Measurements from ENCODE around the gene C2orf68. TPM values are rescaled to one million over a fixed set of nuclear protein-coding genes. Genes with fewer than 3 reads are reported as not detected.
"Not testable (repeated sequence)": the region's sequence is repeated elsewhere in the genome, so short reads cannot be mapped to it uniquely, and the experiment has no call there.

Gene C2orf68, protein sequence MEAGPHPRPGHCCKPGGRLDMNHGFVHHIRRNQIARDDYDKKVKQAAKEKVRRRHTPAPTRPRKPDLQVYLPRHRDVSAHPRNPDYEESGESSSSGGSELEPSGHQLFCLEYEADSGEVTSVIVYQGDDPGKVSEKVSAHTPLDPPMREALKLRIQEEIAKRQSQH
- 10 to 100 TPM; 15.8 to 18.4 TPM for total RNA-seq
- long read RNA-seq, donor 1, partial matches to known transcripts, result 0 of 9 reads
- long read RNA-seq, donor 1, other reads (novel, unspliced or antisense), result 8 of 9 reads
- long read RNA-seq, donor 2, partial matches to known transcripts, result 0 of 9 reads
- long read RNA-seq, donor 2, other reads (novel, unspliced or antisense), result 5 of 9 reads

DNA sequence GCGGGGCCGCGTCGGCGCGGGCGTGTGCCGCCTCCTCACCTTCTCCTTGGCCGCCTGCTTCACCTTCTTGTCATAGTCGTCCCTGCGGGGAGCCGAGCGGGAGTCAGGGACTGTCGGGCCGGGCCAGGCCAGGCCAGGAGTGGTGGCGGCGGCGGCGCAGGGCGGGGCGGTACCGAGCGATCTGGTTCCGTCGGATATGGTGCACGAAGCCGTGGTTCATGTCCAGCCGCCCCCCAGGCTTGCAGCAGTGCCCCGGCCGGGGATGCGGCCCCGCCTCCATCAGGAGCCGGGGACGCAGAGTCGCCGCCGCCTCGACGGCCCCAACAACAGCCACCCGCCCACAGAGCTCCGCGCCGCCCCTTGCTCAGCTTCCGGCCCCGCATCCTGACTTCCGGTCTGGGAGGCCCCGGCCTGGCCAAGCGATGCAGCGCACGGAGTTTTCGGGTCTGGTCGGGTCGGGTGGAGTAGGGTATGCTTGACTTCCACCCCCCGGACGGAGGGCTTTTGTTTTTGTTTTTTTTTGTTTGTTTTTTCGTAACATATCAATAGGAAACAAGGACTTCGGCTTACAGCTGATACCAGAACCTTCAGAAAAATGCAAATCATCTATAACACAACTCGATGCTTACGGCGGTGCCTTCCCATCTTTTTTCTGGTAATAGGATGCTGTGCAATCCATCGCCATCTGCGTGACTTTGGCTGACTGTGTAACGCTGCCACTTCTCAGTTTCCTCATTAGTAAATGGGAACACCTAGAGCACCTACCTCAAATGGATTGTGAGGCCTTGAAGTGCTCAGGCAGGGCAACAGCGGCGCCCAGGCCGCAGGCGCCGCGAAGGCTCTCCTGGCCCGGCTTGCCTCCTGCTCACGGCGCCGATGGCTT, at the start of gene C2orf68:
TSS of gene C2orf68 (minus strand) at position 362 of the 883 bp plus-strand sequence. CDS start at position 280, 82 bp downstream.
- intact Hi-C loops (cut with DNase I), result no loop called here
- DNase-seq (ENCODE audit: low spot score), result peak; percentile 97

DNA sequence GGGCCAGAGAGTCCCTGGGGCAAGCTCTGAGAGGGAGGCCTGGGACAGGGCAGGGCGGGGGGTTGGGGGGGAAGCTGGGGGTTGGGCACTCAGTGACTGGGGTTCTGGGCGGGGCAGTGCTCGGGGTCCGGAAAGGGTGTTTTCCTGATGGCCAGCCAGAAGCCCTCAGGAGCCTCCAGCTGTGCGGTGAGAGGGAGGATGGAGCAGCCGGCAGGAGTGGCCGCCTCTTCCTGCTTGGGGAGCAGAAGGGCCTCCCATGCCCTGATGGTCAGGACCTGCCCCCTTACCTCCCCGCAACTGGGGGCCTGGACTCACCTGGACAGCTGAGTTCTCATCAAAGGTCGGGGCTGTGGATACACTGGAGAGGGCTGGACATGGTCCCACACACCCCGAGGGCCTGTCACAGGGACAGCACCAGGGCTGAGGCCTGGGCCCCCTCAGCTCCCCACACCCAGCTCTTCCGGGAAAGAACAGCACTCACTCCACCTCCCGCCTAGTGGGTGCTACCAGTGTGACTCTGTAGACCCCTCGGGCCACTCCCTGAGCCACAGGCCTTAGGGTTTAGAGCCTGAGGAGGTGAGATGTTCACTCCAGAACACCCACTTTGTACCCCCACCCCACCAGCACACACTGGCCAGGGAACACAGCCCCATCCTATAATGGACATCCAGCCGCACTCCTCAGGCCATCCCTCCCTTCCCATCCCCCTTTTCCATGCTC, 49.4 kb upstream of the C2orf68 start:
- no peak for DNase-seq (ENCODE audit: low spot score)
- intact Hi-C loops (cut with DNase I), result no loop called here

DNA sequence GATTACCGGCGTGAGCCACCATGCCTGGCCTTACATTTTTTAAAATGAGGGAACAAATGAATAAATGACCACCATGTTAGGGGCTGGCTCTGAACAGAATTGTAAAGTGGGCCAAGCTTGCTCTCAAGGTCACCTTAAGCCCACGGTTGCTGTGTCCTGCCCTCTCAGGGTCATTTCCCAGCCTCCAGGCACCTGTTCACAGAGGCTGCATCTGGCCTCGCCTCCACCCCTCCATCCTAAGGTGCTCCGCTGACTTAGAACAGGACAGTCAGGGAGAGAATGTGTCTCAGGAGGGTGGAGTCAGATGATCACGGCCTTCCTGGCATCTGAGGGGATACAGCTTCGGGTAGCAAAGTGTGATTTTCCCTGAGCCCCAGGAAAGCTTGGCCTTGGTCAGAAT, 48.9 kb upstream of the C2orf68 start:
- no peak for DNase-seq (ENCODE audit: low spot score)
- intact Hi-C loops (cut with DNase I), result no loop called here

DNA sequence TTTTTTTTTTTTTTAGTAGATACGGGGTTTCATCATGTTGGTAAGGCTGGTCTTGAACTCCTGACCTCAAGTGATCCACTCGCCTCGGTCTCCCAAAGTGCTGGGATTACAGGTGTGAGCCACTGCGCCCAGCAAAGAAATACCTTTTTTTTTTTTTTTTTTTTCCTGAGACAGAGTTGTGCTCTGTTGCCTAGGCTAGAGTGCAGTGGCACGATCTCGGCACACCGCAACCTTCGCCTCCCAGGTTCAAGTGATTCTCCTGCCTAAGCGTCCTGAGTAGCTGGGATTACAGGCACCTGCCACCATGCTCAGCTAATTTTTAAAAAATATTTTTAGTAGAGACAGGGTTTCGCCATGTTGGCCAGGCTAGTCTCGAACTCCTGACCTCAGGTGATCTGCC, 48.4 kb upstream of the C2orf68 start:
- DNase-seq (ENCODE audit: low spot score); intact Hi-C loops (cut with DNase I): not testable (repeated sequence)

DNA sequence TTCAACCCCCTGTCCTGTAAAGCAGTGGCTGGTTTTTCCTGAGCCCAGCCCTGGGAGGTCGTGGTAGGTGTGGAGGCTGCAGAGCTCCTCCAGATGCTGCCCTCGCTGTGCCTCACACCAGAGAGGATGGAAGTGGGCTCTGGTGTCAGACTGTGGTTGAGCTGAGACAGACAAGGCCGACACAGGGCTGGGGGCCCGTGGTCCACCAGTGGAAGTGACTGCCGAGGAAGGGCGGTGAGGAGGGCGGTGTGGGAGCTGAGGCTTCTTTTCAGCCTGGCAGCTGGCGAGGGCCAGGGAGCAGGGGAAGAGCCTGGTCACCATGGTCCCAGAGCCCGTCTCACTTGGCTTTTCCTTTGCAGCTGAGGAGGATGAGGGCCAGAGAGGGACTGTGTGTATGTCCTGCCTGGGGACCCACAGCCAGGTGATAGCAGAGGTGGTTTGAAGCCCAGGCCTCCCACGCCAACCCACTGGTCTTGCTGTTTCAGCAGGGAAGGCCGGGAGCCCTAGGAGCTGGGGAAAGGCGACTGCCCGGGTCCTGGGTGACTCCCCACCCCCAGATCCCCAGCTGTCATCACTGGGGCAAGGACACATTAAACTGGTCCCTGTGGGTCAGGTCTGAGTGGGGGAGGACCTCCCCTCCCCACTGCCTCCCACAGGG, 47.6 kb upstream of the C2orf68 start:
- intact Hi-C loops (cut with DNase I), result no loop called here
- DNase-seq (ENCODE audit: low spot score), result no peak

DNA sequence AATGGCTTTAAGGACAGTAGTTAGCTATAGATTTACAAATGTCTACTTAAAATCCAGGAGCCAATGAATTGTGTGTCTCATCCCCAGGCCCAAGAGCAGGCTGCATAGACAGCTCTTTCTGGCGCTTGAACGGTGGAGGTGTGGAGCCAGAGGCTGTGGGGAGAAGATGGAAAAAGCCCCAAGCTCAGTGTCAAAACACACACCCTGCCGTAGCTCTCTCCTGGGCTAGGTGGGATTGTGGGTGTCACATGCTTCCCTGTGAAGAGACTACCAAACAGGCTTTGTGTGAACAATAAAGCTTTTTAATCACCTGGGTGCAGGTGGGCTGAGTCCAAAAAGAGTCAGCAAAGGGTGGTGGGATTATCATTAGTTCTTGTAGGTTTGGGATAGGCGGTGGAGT, 45.5 kb upstream of the C2orf68 start:
- intact Hi-C loops (cut with DNase I); DNase-seq (ENCODE audit: low spot score): not testable (repeated sequence)

DNA sequence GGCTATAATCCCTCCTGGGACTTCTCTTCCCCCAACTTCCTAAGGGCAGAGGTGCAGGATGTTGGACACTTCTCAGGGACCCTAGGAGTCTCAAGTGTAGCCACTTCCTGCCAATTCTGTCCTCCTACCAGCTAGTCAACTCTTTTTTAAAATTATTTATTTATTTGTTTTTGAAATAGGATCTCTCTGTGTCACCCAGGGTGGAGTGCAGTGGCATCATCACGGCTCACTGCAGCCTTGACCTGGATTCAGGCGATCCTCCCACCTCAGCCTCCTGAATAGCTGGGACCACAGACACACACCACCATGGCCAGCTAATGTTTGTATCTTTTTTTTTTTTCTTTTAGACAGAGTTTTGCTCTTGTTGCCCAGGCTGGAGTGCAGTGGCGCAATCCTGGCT, 44.6 kb upstream of the C2orf68 start:
- no peak for DNase-seq (ENCODE audit: low spot score)
- intact Hi-C loops (cut with DNase I), result no loop called here

DNA sequence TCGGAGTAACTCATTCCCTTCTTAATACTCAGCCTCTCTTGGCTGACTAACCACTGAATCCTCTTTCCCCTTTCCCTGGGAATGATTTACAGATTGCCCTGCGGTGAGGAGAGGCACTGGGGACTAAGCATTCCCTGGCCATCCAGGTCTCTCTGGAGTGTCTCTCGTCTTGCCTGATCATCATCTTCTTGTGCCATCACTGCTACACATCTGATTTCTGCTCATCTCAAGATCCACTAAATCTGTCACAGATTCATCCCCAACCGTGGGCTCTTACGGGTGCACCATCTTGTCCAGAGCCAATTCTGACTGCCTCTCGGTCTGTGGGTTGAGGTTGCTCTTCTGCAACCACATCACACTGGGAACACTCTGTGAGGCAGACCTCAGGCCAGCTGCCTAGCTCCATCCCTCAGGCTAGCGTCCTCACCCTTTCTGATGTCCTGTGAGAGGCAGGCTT, 44.1 kb upstream of the C2orf68 start:
- DNase-seq (ENCODE audit: low spot score), result no peak
- intact Hi-C loops (cut with DNase I), result no loop called here

DNA sequence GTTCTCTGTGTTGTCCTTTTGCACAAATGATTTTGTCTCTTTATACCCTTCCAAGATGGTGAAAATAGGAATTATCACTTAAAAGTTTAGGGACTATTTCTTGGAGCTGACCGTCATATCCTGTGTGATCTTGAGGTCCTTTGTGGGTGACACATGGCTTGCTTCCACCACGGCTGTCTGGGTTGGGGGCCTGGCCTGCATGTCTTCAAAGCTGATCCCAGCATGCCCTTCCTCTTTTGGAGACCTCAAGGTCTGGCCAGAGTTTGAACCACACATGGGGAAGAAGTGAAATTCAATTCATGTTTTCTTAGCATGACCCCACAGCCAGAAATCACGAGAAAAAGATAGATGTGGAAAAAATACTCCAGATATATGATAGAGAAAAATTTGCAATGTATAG, 42.1 kb upstream of the C2orf68 start:
- DNase-seq (ENCODE audit: low spot score), result no peak
- intact Hi-C loops (cut with DNase I), result no loop called here

DNA sequence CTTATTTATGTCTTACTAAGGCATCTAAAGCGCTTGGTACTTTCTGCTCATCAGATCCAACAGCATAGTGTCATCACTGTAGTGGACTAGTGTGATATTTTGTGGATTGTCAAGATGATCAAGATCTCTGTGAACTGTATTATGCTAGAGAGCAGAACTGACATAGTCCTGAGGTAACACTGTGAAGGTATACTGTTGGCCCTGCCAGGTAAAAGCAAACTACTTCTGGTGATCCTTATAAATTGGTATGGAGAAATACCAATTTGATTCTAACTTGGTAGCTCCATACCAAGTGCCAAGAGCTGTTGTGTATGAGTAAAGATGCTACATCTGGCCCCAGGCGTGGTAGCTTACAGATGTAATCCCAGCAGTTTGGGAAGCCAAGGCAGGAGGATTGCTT, 40.2 kb upstream of the C2orf68 start:
- no peak for DNase-seq (ENCODE audit: low spot score)
- intact Hi-C loops (cut with DNase I), result no loop called here

DNA sequence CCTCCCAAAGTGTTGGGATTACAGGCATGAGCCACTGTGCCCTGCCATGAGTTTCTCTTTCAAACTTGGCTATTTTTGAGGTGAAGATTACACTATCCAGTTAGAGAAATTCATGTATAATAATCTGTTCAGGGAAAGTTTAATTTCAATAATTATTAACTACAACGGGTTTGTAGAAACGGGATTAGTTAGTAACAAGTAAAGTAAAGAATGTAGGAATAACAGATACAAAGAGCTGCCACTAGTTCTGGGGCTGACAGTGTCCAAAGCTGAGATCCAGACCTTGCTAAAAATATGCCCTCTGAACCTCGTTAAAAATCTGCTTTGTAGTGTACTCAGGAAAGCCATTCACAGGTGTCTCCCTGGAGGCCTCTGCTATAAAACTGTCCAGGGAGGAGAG, 39.2 kb upstream of the C2orf68 start:
- intact Hi-C loops (cut with DNase I), result no loop called here
- DNase-seq (ENCODE audit: low spot score), result no peak

DNA sequence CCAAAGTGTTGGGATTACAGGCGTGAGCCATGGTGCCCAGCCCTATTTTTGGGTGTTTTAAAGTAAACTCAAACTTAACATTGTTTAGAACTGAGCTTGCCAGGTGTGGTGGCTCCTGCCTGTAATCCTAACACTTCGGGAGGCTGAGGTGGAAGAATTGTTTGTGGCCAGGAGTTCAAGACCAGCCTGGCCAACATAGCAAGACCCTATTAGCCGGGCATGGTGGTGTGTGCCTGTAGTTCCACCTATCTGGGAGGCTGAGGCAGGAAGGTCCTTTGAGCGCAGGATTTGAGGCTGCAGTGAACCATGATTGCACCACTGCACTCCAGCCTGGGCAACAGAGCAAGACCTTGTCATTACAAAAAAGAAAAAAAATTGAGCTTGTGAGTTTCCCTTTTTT, 38.6 kb upstream of the C2orf68 start:
- DNase-seq (ENCODE audit: low spot score), result peak; percentile 48
- intact Hi-C loops (cut with DNase I), result no loop called here

DNA sequence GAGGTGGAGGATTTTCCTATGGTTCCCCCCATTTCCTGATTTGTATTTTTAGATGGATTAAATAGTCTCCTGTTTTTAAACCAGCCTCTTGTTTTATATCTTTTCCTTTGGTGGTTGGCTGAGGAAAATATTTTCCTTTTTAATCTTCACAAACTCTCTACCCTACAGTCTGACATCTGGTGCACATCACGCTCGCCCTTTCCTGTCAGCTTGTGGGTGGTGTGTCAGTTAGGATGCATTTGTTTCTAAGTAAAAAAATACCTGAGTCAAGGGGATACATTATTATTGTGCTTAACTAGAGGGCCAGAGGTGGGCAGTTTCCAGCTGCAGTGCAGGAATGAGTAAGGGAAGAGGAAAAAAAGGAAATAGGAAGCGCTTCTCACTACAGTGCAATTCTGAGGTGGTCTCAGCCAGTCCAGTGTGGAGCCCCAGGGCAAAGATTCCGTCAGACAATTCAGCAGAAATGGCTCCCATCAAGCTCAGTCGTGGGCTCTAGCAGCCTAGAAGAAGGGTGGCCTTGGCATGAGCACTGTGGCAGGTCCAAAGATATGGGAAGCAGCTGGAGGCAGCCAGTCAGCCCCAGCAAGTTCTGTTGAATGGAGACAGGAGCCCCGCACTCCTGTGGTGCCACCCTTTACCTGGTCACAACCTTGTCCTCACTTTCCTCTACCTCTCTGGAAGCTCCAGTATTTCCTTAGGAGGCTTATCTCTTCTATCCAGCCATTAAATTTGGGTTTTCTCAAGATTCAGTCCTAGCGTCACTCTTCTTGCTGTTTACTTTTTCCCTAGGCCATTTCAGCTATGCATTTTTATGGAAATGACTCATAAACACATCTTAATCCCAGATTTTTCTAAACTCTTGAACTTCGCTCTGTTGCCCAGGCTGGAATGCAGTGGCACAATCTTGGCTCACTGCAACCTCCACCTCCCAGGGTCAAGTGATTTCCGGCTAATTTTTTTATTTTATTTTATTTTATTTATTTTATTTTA, 37.6 kb upstream of the C2orf68 start:
- intact Hi-C loops (cut with DNase I), result no loop called here
- no peak for DNase-seq (ENCODE audit: low spot score)

DNA sequence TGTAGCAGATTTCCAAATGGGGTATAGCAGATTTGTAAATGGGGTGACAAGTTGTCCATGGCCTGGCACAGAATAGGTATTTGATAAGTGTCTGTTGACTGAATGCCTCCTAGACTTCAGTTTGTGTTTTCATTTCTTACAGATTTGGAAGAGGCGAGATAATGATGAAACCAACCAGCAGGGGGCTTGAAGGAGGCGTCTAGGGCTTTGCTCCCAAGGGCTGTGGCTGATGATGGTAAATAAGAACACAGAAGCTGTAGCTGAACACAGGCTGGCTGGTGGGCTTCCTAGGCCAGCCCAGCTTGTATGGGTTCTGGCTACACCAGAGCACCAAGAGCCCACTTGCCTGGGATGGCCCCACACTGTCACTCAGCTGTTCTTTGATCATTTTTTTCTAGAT, 36.8 kb upstream of the C2orf68 start:
- intact Hi-C loops (cut with DNase I), result no loop called here
- DNase-seq (ENCODE audit: low spot score), result no peak

DNA sequence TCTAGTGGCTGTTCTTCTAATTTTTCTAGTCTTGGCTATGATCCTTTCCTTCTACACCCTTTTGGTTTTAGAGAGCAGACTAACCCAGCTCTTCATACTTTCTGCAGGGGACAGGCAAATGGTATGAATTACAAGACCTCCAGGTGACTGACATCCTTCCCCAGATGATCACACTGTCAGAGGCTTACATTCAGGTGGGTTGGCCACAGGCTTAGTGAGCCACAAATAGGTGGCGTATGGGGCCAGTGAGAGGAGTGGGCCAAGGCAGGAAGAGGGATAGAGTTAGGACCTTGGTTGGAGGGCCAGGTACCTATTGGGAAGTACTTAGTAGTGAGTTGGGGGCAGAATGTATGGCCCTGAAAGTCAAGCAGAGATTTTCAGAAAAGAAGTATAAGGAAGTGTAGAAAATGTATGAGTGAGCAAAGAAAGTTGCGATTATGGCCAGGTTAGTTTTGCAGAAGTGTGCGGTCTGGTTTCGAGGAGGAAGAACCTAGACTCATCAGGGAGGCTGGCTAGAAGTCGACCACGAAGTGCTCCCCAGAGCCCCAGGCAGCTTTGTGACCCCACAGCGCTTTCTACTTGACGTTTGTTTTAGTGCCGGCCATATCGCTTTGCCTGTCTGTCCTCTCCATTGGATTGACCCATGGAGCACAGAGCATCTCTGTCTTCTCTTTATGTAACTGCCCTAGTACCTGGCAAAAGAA, 36.1 kb upstream of the C2orf68 start:
- no peak for DNase-seq (ENCODE audit: low spot score)
- intact Hi-C loops (cut with DNase I), result no loop called here

DNA sequence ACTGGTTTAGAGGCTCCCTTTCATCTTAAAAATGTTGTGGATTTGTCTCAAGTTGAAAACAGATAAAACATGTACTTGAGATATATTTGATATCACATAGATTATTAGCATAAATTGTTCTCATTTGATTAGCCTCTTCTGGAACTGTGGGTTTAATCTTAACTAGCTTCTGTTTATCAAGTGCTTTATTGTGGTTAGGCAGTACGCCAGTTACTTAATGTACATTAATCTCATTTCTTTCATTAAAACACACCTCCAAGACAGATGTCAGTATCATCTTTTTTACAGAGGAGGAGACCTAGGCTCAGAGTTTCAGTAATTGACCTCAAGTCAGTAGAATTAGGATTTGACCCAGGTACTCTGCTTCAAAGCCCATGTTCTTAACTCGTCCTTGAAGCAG, 34.3 kb upstream of the C2orf68 start:
- intact Hi-C loops (cut with DNase I), result no loop called here

DNA sequence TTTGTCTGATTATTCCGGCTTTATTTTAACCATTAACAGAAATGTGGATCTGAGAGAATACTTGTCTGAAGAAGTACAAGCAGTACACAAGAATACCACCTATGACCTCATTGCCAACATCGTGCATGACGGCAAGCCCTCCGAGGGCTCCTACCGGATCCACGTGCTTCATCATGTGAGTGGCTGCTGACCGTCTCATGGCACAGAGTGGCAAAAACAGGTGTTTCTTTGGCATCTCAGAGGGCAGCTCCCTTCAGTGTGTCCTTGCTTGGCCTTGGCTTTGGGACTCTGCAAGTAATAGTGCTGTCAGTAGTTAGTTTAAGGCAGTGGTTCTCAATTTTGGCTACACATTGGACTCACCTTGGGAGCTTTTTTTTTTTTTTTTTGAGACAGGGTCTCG, 33.0 kb upstream of the C2orf68 start:
- intact Hi-C loops (cut with DNase I), result no loop called here

More for the DNA sequence above, 34.3 kb upstream of the C2orf68 start:
- DNase-seq (ENCODE audit: low spot score), result no peak

DNA sequence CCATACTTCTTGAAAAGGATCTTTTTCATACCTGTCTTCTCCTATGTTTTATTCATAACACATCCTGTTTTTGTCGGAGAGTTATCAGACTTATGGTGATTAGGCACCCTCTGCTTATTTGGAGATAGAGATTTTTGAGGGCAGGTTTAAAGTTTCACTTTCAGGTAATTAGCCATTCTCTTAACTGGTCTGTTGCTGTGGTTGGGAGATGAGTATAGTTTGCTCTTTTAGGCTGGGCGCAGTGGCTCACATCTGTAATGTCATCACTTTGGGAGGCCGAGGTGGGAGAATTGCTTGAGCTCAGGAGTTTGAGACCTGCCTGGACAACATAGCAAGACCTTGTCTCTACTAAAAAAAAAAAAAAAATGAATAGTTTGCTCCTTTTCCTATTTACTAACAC, 30.9 kb upstream of the C2orf68 start:
- no peak for DNase-seq (ENCODE audit: low spot score)
- intact Hi-C loops (cut with DNase I), result no loop called here

More for the DNA sequence above, 33.0 kb upstream of the C2orf68 start:
- DNase-seq (ENCODE audit: low spot score), result no peak

Measured in posterior vena cava (tissue), 2 donors.